HG02840 (cell line): ENCODE results near the gene FOXJ3.
A peak's percentile ranks its signal among the peaks of the same experiment; 100 is the strongest.

Experiments
- ATAC-seq: cut with Tn5 transposase; IDR thresholded peaks from one replicate; pipeline ENCODE4 v1.9.1; 2021; ENCODE audit warnings: mild to moderate bottlenecking, moderate library complexity, moderate number of reproducible peaks; ENCODE audit not compliant: unreplicated experiment, low FRiP score

The FOXJ3 gene

DNA sequence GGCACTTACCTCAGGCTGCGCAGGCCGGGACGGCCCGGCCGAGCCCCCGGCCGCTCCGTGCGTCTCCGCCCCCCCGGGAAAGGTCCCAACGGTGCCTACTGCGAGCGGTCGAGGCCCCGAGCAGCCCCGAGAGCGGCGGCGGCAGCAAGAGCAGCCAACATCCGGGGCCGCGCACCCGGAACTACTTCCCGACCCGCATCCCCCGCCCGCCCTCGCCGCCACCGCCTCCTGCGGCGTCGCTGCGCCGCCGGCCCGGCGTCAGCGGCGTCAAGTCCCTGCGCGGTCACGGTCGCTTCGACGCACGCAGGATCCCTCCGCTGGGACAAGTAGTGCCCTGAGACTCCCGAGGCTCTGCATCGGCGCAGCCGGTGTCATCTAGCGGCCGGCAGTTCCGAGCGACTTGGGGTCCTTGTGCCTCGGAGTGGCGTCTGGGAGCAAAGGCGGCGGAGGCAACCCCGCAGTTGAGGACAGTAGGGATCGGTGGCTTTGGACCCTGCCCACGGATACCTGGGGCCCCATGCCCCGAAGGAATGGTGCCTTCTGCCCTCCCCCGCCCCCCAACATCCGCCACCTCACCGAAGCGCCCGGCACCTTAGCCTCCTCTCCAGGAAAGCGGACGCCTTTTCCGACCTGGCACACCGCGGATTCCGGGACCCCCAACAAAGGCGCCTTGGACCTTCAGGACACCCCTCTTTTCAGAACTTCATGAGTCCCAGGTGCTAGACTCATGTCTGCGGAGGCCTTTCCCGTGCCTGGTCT is at the start of gene FOXJ3:
Gene FOXJ3, minus strand, starts transcription at position 186 of the 759 bp plus-strand sequence. CDS start 24,142 bp downstream, outside the sequence.
- ATAC-seq = peak; percentile 78

DNA sequence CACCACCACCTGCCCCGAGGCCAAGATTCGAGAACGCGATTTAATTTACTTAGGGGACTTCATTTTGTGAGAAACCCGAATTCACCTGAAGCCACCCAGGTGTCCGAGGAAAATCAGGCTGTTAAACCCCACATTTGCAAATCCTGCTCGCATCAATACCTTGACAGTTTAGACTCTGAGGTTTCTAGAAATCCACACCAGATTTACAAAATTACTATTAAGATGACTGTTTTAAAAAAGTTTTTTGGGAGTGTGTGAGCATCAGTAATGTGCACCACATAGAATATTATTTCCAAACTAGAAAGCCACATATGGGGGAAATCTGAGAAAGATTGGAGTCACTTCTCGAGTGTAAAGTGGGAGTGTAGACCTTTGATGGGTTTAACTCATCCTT is 46.2 kb upstream of the FOXJ3 start:
- ATAC-seq = no peak

DNA sequence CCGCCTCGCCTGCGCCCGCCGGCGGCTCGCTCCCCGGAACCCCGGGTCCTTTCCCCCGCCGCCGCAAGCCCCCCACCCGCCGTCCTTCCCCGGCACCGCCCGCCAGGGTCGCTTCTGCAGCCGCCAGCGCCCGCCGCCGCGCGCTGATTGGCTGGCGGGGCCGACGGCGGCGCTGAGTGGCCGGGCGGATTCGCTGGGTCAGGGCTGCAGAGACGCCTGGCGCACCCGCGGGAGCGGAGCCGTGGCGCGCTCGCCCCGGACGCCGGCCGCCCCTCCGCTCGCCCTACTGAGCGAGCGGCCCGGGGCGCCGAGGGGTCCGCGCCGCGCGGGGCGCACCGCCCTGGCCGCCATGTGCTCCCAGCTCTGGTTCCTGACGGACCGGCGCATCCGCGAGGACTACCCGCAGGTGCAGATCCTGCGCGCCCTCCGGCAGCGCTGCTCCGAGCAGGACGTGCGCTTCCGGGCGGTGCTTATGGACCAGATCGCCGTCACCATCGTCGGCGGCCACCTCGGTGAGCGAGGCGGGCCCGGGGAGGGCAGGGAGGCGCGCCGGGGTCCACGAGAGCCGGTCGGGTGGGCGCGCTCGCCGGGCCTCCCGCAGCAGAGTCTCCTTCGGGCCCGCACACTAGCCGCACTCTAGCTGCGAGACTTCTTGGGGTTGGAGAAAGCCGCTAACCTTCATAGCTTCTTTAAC is 45.7 kb upstream of the FOXJ3 start, which contains the start of gene RIMKLA:
Gene RIMKLA, plus strand, starts transcription at position 207 of the 694 bp plus-strand sequence. Its CDS starts 143 bp downstream, at position 350.
- peak; percentile 73 for ATAC-seq

DNA sequence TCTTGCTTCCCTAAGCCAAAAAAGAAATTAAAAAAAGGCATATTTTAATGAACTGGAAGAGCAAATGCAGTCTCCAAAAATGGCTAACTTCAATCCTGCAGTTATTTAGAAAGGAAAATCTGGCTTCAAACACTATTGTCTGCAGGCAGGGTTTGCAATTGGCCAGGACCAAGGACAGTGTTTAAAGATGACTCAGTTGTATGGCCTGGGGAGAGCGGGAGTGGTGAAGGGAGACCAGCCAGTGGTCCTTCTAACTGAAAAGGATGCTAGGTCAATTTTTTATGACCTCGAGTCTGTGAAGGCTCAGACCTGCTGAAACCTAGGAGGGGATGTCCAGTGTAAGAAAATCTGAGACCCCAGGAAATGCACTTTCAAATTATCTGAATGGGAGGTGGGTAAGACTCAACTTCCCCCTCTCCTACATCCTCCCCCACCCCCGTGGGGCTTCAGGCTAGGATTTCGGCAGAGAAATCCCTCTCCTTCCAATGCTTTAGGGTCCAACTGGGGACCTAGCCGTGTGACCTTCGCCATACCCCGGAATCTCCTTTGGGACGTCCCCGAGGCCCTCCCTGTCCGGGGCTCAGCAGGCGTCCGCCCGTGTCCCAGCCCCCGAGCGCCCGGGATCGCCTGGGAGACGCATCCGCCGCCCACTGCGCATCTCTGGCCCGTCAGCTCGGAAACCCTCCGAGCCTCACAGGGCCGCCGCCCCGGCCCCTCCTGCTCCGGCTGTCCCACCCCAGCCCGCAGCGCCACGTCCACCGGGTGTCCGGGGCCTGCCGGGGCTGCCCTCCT is 45.0 kb upstream of the FOXJ3 start:
- ATAC-seq = peak; percentile 25

DNA sequence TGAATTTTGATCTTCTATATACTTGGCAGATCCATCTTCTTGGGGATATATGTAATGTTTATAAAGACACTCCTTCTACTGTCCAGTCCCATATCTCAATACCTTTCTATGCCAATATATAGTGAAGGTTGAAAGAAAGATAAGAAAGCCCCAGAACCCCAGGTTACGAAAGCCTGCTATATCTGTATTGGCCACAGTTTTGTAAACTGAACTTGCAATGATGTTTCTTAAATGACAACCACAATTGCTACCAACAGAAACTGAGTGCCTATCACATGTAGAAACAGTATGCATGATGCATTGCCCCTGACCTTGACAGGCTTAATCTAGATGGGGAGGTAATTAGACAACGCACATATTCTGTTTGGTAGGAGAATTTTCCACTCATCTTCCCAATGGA is 37.8 kb upstream of the FOXJ3 start:
- no peak for ATAC-seq

DNA sequence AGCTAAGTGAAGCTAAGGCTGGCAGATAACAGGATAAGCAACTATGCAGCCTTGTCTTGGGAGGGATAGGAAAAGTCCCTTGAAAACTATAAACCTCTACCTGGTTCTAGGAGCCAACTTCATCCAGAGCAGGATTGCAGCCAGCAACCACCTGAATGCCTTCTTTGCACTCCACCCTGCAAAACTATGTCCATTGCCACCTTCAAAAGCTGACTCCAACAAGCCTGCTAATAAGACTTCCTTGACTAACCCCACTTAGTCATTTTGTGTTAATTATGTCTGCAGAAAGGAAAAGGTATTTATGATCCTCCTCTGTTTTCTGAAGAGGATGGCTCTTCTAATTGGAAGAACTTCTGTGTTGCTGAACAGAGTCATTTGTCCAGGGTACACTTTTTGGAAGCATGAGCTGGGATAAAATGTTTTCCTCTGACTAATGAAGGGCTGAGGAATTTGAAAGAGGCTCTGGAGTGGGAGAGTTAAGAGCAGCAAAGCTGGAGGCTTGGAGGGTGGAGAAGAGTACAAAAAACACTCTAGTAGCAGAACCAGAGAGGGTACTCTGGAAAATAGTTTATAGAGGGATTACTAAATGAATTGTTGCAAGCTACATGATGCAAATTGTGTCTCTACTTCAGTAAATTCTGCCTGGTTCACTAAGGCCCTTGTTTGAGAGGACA is 36.0 kb upstream of the FOXJ3 start:
- no peak for ATAC-seq

DNA sequence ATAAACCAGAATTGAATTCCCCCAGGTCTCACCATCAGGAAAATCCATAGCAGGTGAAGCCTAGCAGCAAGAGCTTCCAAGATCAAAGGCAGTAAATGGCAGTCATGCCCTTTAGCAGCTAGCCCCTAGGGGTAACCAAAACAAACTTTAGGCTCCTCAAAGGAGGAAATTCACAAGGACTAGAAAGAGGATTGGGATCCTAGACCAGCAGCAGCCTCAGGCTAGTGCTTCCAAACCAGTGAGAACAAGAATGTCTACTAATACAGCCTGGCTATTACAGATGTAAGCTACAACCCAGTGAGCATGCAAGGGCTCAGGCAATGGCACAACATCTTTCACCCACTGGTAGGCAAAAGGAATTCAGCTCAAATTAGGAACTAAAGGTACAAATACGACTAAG is 34.4 kb upstream of the FOXJ3 start:
- no peak for ATAC-seq

DNA sequence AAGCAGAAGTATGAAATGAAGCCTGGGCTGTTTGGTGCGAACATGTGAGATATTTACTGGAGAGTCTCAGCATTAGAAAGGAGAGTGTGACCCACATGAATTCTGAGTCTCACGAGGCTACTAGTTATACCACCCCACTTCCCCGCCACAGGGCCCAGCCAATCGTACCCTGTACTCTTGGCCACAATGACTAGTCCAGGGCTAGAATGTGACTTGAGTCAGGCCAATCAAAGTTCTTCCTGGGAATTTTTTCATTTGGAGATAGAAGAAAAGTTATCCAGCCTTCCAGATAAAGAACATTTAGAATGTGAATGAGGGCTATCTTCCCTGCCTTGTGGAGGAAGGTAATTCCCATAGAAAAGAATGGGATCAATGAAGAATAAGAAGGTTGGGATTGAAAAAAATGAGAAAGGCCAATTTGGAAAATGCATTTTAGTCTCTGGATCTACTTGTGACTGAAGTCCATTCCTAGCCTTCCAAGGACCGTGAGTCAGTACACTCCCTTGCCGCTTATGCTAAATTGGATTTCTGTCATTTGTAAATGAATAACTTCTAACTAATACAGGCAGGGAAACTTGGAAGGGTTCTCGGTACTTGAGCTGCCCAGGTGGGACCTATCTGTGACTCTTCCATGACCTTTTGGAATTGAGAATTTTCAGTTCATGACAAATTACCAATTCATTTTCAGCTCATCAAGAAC is 33.2 kb upstream of the FOXJ3 start:
- ATAC-seq = no peak

DNA sequence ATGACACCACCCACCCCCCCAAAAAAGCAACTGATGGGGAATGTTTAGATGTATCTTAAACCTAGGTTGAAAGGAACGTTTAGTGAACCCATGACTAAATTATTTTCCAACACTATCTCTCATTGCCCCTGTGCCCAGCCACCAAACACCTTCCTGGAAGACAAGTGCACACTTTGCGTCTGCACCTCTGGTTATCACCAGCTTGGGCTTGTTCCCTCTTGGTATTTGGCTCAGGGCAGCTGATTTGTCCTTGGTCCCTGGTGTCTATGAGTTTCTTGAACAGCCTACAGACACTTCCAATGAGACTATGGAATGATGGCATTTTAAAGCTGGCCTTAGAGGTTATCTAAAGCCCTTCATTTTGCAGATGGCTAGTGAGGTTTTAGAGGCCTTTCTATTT is 30.1 kb upstream of the FOXJ3 start:
- ATAC-seq = no peak

DNA sequence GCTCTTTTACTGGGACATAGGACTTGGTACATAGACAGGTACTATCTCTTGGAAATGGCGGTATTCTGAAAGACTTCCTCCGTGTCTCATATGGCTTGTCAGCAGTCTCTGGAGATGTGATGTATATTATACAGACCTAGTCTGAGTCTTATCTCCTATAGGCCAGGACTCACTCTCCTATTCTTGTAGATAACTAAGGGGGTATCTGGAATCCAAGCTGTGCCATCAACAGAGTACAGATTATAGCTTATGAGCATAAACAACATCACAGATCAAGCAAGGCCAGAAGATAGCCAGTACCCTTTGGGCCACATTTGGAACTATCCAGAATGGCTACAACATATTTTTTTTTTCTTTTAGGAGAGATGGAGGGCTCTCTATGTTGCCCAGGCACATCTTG is 29.5 kb upstream of the FOXJ3 start:
- ATAC-seq = no peak

DNA sequence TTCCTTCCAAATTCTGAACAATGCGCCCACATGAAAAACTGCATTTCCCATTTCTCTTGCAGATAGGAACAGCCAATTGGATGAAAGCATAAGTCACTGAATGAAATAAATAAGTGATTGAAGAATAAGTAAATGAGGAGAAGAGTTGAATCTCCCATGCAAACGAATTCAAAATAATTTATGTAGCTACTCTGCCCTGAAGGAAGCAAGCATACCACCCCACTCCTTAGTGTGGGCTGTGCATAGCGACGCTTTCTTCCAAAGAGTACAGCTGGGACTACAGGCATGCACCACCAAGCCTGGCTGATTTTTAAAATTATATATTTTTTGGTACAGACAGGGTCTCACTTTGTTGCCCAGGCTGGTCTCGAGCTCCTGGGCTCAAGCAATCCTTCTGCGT is 29.1 kb upstream of the FOXJ3 start:
- ATAC-seq = no peak

DNA sequence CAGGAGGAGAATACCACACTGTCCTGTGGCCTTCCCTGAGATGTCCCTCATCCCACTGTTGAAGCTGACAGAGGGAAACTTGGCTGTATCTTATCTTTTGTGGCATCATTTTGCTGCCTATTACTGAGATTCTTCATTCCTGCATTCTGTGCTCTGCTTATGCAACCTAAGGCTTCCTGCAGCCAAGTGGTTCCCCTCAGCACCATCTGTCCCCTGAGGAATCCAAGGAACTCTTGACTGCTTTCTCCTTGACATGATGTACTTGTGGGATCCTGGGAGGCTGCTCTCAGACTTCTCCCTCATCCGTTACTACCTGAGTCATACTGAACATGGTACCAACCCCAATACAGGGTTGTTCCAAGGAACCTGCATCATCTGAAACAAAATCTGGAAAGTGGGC is 24.4 kb upstream of the FOXJ3 start:
- ATAC-seq = no peak

DNA sequence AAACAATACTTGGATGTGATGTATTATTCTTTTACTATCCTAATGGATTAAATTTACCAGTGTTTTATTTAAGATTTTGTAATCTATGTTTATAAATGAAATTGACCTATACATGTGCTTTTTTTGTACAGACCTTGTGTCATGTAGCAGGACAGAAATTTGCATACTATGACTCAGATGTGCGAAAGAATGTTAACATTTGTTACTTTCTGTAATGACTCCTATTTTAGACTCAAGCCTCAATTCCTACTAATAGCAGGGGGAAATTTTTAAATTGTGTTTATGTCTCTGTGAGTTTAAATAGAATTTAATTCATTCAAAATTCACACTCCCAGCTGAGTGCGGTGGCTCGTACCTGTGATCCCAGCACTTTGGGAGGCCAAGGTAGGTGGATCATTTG is 23.8 kb upstream of the FOXJ3 start:
- ATAC-seq = no peak

DNA sequence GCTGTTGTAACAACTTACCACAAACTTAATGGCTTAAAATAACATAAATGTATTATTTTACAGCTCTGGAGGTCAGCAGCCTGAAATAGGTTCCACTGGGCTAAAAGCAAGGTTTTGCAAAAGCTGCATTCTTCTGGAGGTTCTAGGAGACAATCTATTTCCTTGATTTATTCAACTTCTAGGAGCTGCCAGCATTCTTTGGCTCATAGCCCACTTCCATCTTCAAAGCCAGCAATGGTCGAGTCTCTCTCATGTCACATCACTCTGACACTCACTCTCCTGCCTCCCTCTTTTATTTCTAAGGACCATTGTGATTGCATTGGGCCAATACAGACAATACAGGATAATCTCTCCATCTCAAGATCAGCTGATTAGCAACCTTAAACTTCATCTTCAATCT is 15.1 kb upstream of the FOXJ3 start:
- ATAC-seq = no peak

DNA sequence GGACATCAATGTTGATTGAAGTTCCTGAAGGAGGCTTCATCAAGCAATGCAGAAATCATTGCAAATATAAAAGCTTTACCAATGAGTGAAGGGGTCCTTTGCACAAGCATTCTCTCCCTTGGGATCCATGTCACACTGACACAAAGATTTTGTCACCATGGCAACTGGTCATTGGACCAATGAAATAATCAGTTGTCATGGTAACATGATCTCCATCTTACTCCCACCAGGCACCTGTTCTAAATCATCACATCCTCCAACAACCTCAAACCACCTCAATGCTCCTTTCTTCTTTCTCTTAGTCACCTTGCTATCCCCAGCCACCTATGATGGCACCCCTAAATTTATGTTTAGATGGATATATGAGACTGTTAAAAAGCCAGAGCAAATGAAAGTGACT is 13.5 kb upstream of the FOXJ3 start:
- ATAC-seq = no peak

DNA sequence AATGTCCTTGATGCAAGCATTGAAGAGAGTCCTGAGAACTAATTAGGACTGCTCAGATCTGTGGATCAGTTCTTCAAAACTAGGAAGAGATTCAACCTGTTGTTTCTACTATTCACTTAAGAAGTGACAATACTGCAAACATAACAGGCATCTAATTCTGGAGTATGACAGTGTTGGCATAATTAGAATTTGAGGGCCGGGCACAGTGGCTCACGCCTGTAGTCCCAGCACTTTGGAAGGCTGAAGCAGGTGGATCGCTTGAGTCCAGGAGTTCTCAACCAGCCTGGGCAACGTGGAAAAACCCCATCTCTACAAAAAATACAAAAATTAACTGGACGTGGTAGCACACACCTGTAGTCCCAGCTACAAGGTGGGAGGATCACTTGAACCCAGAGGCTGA is 8.0 kb upstream of the FOXJ3 start:
- ATAC-seq = no peak

DNA sequence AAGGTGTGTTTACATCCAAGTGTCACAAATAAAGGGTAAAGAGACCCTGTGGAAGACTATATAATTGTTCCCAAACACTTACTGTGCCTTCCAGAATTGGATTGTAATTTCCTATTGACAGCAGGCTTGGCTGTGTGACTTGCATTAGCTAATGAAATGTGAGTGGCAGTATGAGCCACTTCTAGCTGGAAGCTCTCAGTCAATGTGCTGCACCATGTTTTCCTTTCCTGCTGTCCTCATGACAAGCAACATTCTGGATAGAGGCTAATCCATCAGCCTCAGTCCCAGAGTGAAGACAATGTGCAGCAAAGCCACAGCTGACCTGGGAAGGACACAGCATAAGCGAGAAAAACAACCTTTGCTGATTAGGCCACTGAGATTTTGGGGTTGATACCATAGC is 5.9 kb upstream of the FOXJ3 start:
- ATAC-seq = no peak

DNA sequence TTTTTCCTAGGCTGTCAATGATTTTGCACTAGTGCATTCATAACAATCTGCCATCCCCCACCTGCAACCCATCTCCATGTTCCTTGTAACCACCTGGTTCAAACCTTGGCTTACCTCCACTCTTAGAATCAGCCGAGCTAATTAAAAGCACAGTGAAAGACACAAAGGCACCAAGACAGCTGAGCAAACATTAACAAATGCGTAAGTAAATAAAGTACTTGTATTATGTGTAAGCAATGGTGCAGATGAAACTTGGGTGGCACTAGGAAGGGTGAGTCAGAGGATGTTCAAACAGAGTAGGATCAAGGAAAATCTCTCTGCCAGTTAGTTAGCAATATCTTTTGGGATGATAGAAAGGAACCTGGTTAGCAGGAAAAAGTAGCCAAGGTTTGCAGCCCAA is 5.1 kb upstream of the FOXJ3 start:
- no peak for ATAC-seq

DNA sequence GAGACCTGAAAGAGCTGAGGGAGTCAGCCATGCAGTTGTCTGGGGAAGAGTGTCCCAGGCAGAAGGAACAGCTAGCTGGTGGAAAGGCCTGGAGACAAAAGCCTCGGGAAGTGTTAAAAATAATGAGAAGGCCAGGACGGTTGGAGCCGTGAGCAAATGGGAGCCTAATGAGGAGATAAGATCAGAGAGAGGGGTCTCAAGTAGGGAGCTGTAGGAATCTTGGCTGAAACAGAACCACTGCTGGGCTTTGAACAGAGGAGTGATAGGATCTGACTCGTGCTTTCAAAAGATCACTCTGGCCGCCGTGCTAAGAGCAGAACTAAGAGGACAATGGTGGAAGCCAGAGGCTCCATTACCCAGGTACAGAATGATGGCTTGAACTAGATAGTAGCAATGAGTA is 1.9 kb upstream of the FOXJ3 start:
- ATAC-seq = no peak
